SH-SY5Y (cell line): Measurements from ENCODE around the gene IL20RA.

ENCODE experiments used
- GATA2 ChIP-seq: IDR thresholded peaks from 2 replicates; pipeline ENCODE4 v1.6.1; 2011; ENCODE audit warnings: mild to moderate bottlenecking, low read depth, low read length
- GATA3 ChIP-seq: IDR thresholded peaks from 2 replicates; pipeline ENCODE4 v1.6.1; 2011; ENCODE audit warnings: low read depth, mild to moderate bottlenecking, low read length, moderate library complexity

GRCh38 chr6:136990242-136990578 is 54.6 kb downstream of the IL20RA start:
- TF ChIP-seq GATA2 = no peak
- TF ChIP-seq GATA3 = no peak
